HPDE6-E6E7 (cell line): Measurements from ENCODE around the gene EOLA1.
"Not testable (repeated sequence)": the region's sequence is repeated elsewhere in the genome, so short reads cannot be mapped to it uniquely, and the experiment has no call there.

Source experiments
- DNase-seq: peaks from one replicate; pipeline ENCODE4 v3.0.0; 2011; ENCODE audit warnings: missing footprints; ENCODE audit errors: extremely low spot score

EOLA1 gene

DNA sequence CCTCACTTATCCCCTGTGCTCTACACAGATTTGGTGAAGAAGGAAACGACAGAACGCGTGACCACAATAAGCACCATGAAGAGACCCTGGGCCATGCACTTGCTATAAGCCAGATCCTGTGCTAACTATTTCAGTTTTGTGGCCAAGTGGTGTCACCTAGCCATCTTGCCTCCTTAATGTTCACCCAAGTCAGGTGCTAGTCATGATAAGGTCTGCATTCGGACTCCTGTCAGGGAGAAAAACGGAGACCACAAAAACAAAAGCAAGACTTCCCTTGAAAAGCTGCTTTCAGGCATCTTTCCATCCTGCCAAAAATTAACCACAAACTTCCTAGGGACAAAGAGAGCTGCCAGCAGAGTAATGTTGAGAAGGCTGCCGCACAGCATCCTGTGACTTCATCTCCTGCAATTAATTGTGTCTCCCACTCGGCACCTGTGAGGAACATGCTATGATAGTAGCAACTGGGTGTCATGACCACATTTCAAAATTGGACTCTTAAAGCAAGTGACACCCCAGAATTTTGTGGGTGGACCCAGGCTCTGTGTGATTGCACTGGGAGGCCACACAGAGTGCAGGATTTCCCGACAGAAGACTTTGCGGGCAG is 26.9 kb upstream of the EOLA1 start:
- no peak for DNase-seq

- no peak for DNase-seq
Observed at GRCh38 chrX:149515954-149516602, 24.7 kb upstream of the EOLA1 start.

DNA sequence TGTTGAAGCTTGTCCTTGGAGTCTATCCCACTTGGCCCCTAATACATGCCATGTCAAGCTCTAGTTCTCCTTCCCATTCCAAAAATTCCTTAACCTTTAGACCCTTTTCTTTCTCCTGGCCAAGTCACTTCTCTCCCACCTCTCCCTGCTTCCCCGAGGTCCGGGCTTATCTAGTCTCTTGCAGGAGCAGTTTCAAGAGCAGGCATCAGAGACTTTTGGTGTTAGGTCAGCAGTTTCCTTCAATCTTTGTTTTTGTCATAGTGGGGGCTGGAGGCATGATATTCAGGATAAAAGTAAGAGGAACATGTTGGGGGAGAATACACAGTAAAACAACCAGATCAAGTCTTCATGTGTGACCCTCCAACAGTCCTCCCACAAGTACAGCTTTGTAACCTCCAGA is 24.2 kb upstream of the EOLA1 start:
- DNase-seq, result no peak

DNA sequence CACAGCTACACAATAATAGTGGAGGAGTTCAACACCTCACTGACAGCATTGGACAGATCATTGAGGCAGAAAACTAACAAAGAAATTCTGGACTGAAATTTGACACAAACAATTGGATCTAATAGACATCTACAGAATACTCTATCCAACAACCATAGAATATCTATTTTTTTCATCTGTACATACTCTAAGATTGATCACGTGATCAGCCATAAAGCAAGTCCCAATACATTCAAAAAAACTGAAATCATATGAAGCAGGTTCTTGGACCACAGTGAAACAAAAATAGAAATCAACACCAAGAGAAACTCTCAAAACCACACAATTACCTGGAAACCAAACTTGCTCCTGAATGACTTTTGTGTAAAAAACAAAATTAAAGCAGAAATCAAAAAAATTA is 23.5 kb upstream of the EOLA1 start:
- DNase-seq, result no peak

DNA sequence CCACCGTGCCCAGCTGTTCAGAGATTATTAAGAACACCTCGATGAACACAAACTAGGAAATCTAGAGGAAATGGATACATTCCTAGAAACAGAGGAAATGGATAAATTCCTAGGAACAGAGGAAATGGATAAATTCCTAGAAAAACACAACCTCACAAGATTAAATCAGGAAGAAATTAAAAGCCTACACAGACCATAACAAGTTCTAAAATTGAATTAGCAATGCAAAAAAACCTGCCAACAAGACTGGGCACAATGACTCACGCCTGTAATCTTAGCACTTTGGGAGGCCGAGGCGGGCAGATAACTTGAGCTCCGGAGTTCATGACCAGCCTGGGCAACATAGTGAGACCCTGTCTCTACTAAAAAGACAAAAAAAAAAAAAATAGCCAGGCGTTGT is 22.6 kb upstream of the EOLA1 start:
- no peak for DNase-seq

DNA sequence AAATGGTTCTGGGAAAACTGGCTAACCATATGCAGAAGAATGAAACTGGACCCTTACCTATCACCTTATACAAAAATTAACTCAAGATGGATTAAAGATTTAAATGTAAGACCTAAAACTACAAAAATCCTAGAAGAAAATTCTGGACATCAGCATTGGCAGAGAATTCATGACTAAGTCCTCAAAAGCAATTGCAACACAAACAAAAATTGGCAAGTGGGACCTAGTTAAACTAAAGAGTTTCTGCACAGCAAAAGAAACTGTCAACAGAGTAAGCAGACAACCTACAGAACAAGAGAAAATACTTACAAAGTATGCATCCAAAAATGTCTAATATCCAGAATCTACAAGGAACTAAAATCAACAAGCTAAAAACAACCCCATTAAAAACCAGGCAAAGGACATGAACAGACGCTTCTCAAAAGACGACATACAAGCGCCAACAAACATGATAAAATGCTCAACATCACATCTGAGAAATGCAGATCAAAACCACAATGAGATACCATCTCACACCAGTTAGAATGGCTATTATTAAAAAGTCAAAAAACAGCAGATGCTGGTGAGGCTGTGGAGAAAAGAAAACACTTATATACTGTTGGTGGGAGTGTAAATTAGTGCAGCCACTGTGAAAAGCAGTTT is 20.1 kb upstream of the EOLA1 start:
- DNase-seq, result not testable (repeated sequence)

GRCh38 chrX:149521438-149521837 is 19.4 kb upstream of the EOLA1 start:
- no peak for DNase-seq

GRCh38 chrX:149522916-149523315 is 17.9 kb upstream of the EOLA1 start:
- no peak for DNase-seq

DNA sequence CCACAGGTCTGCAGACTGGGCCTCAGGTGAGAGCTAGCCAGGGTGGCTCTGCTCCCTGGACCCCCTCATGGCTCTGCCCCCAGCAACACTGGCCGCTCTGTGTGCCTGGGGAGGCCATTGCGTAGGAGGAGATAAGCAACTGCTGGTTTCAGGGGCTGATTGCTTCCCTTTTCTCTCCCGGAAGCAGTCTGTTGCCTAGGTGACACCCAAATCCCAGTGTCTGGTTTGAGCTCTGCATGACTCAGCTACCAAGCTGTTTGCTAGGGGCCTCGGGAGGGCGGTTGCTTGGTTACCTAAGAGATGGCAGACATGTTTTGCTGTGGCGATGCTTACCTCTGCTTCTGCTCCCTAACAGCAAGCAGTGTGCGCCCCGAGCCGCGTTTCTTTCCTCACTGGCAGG is 15.4 kb upstream of the EOLA1 start:
- not testable (repeated sequence) for DNase-seq

DNA sequence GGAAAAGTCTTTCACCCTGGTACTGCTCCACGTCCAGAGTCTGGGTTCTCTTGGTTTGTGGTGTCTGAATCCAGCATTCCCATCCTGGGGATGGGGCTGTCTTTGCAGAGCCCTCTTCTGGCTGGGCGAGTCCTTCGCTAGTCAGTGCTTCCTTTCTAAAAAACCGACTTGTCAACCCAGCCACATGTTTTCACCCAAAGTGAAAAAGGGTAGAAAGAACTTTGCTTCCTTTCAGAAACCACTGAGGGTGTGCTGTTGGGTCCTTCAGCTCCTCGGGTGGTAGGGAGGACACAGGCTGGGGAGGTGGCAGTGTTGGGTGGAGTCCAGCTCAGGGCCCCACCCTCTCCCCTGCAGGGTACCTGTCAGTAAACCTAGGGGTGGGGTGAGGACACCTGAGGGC is 14.9 kb upstream of the EOLA1 start:
- DNase-seq, result not testable (repeated sequence)

- not testable (repeated sequence) for DNase-seq
Observed at GRCh38 chrX:149526318-149527033, 14.3 kb upstream of the EOLA1 start.

GRCh38 chrX:149527705-149528104 is 13.1 kb upstream of the EOLA1 start:
- DNase-seq, result no peak

DNA sequence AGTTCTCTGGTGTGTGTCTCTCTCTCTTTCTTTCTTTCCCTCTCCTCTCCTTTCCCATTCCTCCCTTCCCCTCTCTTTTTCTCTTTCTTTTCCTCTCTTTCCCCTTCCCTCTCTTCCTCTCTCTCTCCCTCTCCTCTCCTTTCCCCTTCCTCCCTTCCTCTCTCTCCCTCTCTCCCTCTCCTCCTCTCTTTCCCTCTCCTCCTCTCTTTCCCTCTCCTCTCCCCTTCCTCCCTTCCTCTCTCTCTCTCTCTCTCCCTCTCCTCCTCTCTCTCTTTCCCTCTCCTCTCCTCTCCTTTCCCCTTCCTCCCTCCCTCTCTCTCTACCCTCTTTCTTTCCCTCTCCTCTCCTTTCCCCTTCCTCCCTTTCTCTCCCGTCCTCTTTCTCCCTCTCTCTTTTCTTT is 12.4 kb upstream of the EOLA1 start:
- DNase-seq, result no peak

DNA sequence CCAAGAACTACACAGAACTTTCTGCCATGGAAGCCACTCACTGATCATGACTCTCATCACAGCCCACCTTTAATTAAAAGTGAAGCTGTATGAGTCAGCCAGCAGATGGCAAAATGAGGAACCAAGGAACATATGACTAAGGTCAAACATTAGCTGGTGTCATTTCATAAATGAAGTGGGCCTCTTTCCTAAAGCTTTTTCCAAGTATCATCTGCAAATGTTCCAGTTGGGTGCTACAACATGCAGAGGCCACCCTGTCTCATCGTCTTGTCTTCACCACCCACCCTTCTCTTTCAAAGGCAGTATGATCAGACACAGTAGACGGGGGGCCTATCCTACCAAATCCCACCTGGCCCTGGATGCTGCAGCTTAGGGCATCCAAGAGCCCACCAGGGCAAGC is 9.2 kb upstream of the EOLA1 start:
- DNase-seq, result no peak

DNA sequence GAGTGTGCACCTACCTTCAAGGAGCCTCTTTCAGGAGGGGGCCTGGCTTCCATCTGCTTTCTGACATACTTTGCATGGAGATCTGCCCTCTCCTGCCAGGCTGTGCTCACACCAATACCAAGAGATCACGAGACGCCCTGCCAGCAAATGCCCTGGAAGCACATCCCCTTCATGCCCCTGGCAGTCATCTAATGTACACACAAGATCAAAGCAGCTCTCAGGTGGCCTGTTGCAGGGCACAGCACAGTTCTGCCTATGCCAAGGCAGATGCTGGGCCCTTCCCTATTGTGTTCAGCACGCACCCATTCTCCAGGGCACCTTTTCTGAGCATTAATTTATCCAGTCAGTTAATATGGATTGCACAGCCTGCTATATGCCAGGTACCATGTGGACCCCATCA is 7.9 kb upstream of the EOLA1 start:
- DNase-seq, result not testable (repeated sequence)

GRCh38 chrX:149533999-149534398 is 6.8 kb upstream of the EOLA1 start:
- not testable (repeated sequence) for DNase-seq

DNA sequence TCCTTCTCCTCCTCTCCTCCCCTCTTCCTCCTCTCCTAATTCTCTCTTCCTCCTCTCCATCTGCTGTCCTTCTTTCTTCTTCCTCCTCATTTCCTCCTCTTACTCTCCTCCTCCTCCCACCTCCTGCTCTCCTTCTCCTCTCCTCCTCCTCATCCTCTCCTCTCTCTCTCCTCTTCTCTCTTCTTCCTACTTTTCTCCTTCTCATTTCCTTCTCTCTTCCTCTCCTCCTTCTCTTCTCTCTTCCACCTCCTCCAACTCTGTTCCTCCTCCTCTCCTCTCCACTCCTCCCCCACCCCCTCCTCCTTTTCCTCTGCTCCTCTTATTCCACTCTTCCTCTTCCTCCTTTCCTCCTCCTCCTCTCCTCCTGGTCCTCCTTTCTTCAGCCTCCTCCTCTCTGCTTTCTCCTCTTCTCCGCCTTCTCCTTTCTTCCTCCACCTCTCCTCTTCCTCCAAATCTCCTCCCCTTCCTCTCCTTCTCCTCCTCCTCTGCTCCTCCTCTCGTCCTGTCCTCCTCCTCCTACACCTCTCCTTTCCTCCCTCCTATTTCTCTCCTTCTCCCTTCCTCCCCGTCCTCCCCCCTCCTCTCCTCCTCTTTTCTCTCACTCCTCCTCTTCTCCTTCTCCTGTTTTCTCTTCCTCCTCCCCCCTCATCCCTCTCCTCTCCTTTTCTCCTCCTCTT is 5.7 kb upstream of the EOLA1 start:
- not testable (repeated sequence) for DNase-seq

DNA sequence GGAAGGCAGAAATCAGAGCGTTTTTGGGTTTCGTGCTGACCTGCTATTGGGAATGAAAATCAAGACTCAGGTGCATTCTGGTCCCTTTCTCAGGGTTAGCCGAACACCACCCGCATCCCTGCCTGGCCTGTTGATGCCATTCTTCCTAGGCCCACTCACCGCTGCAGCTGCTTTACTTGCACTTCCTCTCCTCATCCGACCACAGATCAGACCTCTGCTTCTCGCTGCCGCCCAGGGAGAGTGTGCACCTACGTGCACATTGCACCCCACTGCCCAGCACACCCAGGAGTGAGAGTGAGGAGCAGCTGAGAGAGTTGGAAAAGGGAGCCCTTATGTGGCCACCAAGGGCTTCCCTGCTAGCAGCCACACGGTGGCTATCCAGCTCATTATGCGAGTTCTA is 3.3 kb upstream of the EOLA1 start:
- DNase-seq, result not testable (repeated sequence)

DNA sequence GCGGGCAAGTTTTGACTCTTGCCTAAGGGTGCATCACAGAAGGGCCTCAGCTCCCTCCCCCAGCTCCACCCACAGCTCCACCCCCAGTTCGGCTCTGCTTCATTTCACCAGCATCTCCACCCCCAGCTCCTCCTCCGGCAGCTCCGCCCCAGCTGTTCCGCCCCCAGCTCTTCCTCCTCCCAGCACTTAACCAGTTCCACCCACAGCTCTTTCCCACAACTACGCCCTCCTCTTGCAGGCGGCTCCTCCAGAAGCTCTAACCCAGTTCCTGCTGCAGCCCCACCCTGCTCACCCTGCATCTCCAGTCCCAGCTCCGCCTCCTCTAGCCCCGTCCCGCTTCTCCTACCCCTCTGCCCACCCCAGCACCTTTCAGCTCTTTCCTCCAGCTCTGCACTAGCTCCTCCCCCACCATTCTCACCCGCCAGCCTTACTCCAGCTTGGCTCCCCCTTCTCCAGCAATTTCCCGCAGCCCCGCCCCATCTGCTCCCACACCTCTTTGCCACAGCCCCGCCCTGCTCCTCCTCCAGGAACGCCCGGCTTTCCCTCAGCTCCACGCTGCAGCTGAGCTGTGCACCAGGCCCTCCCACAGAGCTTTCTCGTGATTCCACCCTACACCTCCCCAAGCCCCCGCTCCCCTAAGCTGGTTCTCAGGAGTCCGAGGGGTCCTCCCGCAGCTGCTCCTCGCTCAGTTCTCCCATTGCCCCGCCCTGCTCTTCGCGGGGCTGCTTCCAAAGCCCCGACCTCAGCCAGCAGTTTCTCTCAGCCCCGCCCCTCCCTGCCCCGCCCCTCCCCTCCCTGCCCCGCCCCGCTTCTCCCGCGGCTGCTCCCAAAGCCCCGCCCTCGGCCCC is 1.3 kb upstream of the EOLA1 start:
- peak; percentile 92 for DNase-seq

DNA sequence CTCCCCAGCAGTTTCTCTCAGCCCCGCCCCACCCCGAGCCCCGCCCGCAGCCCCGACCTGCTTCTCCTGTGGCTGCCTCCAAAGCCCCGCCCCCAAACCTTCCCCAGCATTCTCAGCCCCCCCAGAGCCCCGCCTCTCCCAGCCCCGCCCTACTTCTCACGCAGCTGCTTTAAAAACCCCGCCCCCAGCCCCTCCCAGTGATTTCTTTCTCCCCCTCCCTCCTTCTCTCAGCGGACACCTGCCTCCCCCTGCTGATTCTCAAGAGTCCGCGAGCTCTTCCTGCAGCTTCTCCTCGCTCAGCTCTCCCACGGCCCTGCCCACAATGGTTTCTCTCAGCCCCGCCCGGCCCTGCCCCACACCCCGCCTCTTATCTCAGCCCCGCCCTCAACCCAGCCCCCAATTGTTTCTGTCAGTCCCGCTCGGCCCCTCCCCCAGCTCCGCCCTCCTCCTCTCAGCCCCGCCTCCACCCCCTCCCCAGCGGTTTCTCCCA is 636 bp upstream of the EOLA1 start:
- no peak for DNase-seq

DNA sequence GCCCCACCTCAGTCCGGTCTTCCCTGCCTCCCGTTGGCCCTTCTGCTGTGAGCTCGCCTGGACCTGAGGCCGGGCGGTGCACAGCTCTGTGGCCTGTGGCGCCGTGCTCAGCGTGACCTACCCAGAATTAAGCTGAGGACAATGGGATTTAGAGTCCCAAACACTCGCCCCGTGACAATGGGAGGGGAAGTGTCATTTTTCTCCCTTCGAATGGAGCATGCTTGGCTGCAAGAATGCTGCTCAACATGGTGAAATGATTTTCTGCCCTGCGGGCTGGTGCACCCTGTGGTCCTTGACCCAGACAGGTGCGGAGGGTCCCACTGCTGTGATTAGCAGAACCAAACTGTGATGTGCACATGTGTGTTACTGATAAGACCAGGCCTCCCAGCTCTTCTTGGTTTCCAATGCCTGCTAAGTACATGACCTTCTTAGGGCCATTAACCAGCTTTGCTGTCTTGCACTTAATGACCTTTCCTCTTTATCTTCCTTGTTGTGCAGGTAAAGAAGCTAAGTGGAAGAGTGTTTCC is 772 bp downstream of the EOLA1 start:
- DNase-seq, result no peak
